Esophagus squamous epithelium (tissue), 4 donors: ENCODE results near the gene SEC24D.

ENCODE experiments used
- POLR2A ChIP-seq, 4 donors: fragments of 450-650 bp; IDR thresholded peaks; one replicate each; pipeline ENCODE4 v1.6.1; 2017; ENCODE audit warnings: antibody characterized with exemption in 4 of 4, mild to moderate bottlenecking in 4 of 4, moderate library complexity in 3 of 4
- TF ChIP-seq, protein P1 (sequence below), 6 experiments: fragments of 450-650 bp in 4 of 6; fragments of 200-600 bp in 2 of 6; sonication (generic) in 2 of 6; IDR thresholded peaks; one replicate each; pipeline ENCODE4 v1.5.1; 2016 to 2019; ENCODE audit warnings: antibody characterized with exemption in 6 of 6, mild to moderate bottlenecking in 4 of 6, moderate library complexity in 4 of 6

GRCh38 chr4:118741301-118741855 is 94.5 kb downstream of the SEC24D start:
- TF ChIP-seq, protein P1, sequence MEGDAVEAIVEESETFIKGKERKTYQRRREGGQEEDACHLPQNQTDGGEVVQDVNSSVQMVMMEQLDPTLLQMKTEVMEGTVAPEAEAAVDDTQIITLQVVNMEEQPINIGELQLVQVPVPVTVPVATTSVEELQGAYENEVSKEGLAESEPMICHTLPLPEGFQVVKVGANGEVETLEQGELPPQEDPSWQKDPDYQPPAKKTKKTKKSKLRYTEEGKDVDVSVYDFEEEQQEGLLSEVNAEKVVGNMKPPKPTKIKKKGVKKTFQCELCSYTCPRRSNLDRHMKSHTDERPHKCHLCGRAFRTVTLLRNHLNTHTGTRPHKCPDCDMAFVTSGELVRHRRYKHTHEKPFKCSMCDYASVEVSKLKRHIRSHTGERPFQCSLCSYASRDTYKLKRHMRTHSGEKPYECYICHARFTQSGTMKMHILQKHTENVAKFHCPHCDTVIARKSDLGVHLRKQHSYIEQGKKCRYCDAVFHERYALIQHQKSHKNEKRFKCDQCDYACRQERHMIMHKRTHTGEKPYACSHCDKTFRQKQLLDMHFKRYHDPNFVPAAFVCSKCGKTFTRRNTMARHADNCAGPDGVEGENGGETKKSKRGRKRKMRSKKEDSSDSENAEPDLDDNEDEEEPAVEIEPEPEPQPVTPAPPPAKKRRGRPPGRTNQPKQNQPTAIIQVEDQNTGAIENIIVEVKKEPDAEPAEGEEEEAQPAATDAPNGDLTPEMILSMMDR (IDR thresholded peaks at IDR 0.05), result no peak
- TF ChIP-seq POLR2A (IDR thresholded peaks at IDR 0.05), result no peak
